Endodermal cell (in vitro differentiated cells): ENCODE measurements around the gene MRAP2. TPM values are rescaled to one million over a fixed set of nuclear protein-coding genes. Genes with fewer than 3 reads are reported as not detected.

ENCODE experiments used
- DNase-seq: peaks from one replicate; pipeline ENCODE4 v3.0.0-alpha.2; 2017
- H3K27ac ChIP-seq: 2 replicates; pipeline ENCODE4 v1.5.1; 2013; ENCODE audit warnings: mild to moderate bottlenecking, low read depth, low read length, moderate library complexity
- H3K27me3 ChIP-seq: 2 replicates; pipeline ENCODE4 v1.6.1; 2013; ENCODE audit warnings: mild to moderate bottlenecking, low read length, moderate library complexity; ENCODE audit not compliant: insufficient read depth, control insufficient read depth, poor library complexity, severe bottlenecking
- H3K36me3 ChIP-seq: 2 replicates; pipeline ENCODE4 v1.7.0; 2013; ENCODE audit warnings: mild to moderate bottlenecking, low read length, moderate library complexity; ENCODE audit not compliant: control insufficient read depth, insufficient read depth
- H3K4me1 ChIP-seq: one replicate; pipeline ENCODE4 v1.7.0; 2013; ENCODE audit warnings: low read length; ENCODE audit not compliant: control insufficient read depth, insufficient read depth
- H3K4me3 ChIP-seq: 2 replicates; pipeline ENCODE4 v1.5.1; 2013; ENCODE audit warnings: mild to moderate bottlenecking, low read length, moderate library complexity
- H3K9ac ChIP-seq: 2 replicates; pipeline ENCODE4 v1.6.1; 2013; ENCODE audit warnings: mild to moderate bottlenecking, low read length, moderate library complexity; ENCODE audit not compliant: poor library complexity, severe bottlenecking; ENCODE audit errors: extremely low read depth
- H3K9me3 ChIP-seq: 2 replicates; pipeline ENCODE4 v1.6.1; 2013; ENCODE audit warnings: mild to moderate bottlenecking, low read length, moderate library complexity; ENCODE audit not compliant: control insufficient read depth
- H3K27ac Mint-ChIP-seq: 2 replicates; pipeline ENCODE4 v1.8.0; 2020; ENCODE audit warnings: mixed read lengths
- H3K27me3 Mint-ChIP-seq: 2 replicates; pipeline ENCODE4 v1.8.0; 2021; ENCODE audit warnings: mild to moderate bottlenecking, mixed read lengths; ENCODE audit not compliant: insufficient read depth
- H3K36me3 Mint-ChIP-seq: 2 replicates; pipeline ENCODE4 v1.8.0; 2020; ENCODE audit warnings: low read depth, mixed read lengths
- H3K4me1 Mint-ChIP-seq: 2 replicates; pipeline ENCODE4 v1.8.0; 2020; ENCODE audit warnings: mixed read lengths
- H3K4me3 Mint-ChIP-seq: 2 replicates; pipeline ENCODE4 v1.8.0; 2020; ENCODE audit warnings: mild to moderate bottlenecking, moderate library complexity, mixed read lengths
- H3K9me3 Mint-ChIP-seq: 2 replicates; pipeline ENCODE4 v1.8.0; 2020; ENCODE audit warnings: mild to moderate bottlenecking, mixed read lengths
- CTCF ChIP-seq: fragments of 200-600 bp; sonication (generic); conservative IDR thresholded peaks from 2 replicates; pipeline ENCODE4 v1.5.0; 2021; ENCODE audit warnings: antibody characterized with exemption, mild to moderate bottlenecking
- WGBS, 2 experiments: methylation state at CpG; one replicate each; pipeline versions ENCODE4 v1.1.5 to v1.1.7; 2013; ENCODE audit warnings: missing lambda C conversion rate in 2 of 2, mixed read lengths in 1 of 2; ENCODE audit not compliant: insufficient coverage in 1 of 2, insufficient read length in 1 of 2; 5-methylcytosine and 5-hydroxymethylcytosine counted together
- total RNA-seq, 2 donors: library from RNA; stranded (reverse); fragmentation: NEBNext Ultra II Directional in 1 of 2; extraction: Animal tissue kit (Norgen Biotek cat#: 25700) in 1 of 2; gene quantifications; 2 replicates in 1 of 2; 3 replicates in 1 of 2; pipeline ENCODE4 v1.2.1, GENCODE V29; 2021

MRAP2 gene
- total RNA-seq, 2 donors from 2014 or later: 10.7 to 10.8 TPM

GRCh38 chr6:84043555-84043954 lies 10.0 kb downstream of the MRAP2 start:
- H3K4me1 ChIP-seq: no peaks in the 10 kb centered on the region
- 100% methylated on average over 1 of the region's 1 CpG for WGBS, 2 experiments
- H3K36me3 ChIP-seq: no peaks in the 10 kb centered on the region
- no peak overlapping the region for H3K9ac ChIP-seq
- no peak overlapping the region for H3K27ac Mint-ChIP-seq
- H3K27me3 Mint-ChIP-seq: no peaks in the 10 kb centered on the region
- peaks cover 24% of the 10 kb centered on the region for H3K9me3 ChIP-seq
- H3K27me3 ChIP-seq: no peaks in the 10 kb centered on the region
- DNase-seq: peak; percentile 0
- no peak overlapping the region for H3K4me3 Mint-ChIP-seq
- H3K36me3 Mint-ChIP-seq: peaks cover 21% of the 10 kb centered on the region
- H3K27ac ChIP-seq: no peak overlapping the region
- TF ChIP-seq CTCF: no peak
- H3K9me3 Mint-ChIP-seq: peaks cover 37% of the 10 kb centered on the region
- no peaks in the 10 kb centered on the region for H3K4me1 Mint-ChIP-seq
- no peak overlapping the region for H3K4me3 ChIP-seq

- Mint-ChIP-seq H3K4me3 (no peak overlapping the region), H3K4me1 (peaks cover 7% of the 10 kb centered on the region), H3K27me3 (no peaks in the 10 kb centered on the region), H3K36me3 (peaks cover 4% of the 10 kb centered on the region), H3K27ac (no peak overlapping the region), H3K9me3 (peaks cover 7% of the 10 kb centered on the region)
- no CpG with 5 or more reads among the region's 1 CpG for WGBS, 2 experiments
- no peak overlapping the region for H3K9ac ChIP-seq
- H3K4me1 ChIP-seq: peaks cover under 1% of the 10 kb centered on the region
- no peaks in the 10 kb centered on the region for H3K27me3 ChIP-seq
- no peaks in the 10 kb centered on the region for H3K36me3 ChIP-seq
- peak; percentile 27 for DNase-seq
- no peak overlapping the region for H3K27ac ChIP-seq
- no peak overlapping the region for H3K4me3 ChIP-seq
- H3K9me3 ChIP-seq: peaks cover 3% of the 10 kb centered on the region
- TF ChIP-seq CTCF: no peak
Observed at GRCh38 chr6:84046755-84047154, 13.2 kb downstream of the MRAP2 start.

GRCh38 chr6:84048588-84048987 lies 15.0 kb downstream of the MRAP2 start:
- WGBS, 2 experiments: 94 to 99% methylated on average over 5 of the region's 5 CpGs
- Histone ChIP-seq H3K9ac (no peak overlapping the region), H3K4me1 (peaks cover 8% of the 10 kb centered on the region), H3K27me3 (no peaks in the 10 kb centered on the region), H3K4me3 (no peak overlapping the region), H3K27ac (no peak overlapping the region), H3K9me3 (peaks cover 3% of the 10 kb centered on the region), H3K36me3 (no peaks in the 10 kb centered on the region)
- DNase-seq: no peak
- Mint-ChIP-seq H3K36me3 (peaks cover 4% of the 10 kb centered on the region), H3K27me3 (no peaks in the 10 kb centered on the region), H3K9me3 (no peaks in the 10 kb centered on the region), H3K4me3 (no peak overlapping the region), H3K4me1 (peaks cover 25% of the 10 kb centered on the region), H3K27ac (no peak overlapping the region)
- TF ChIP-seq CTCF: no peak
